ENCODE results near the gene CDKL5.

CDKL5 gene

GRCh38 chrX:18654875-18655836 lies 229.7 kb downstream of the CDKL5 start:
- TF ChIP-seq MAX (IDR thresholded peaks at IDR 0.05): no peak
- no peak for TF ChIP-seq NFIC (IDR thresholded peaks at IDR 0.05)
- TF ChIP-seq CEBPB (IDR thresholded peaks at IDR 0.05): no peak
- no peak for TF ChIP-seq TAF1 (IDR thresholded peaks at IDR 0.05; ENCODE audit: low read depth)
- no peak for TF ChIP-seq CREB1 (IDR thresholded peaks at IDR 0.05; ENCODE audit: low read depth)
- TF ChIP-seq USF1 (IDR thresholded peaks at IDR 0.05): peak; percentile 77
- no peak for TF ChIP-seq TEAD4 (IDR thresholded peaks at IDR 0.05)
- no peak for TF ChIP-seq RAD21 (IDR thresholded peaks at IDR 0.05; ENCODE audit: low read depth)

- no peak for TF ChIP-seq USF1 (IDR thresholded peaks at IDR 0.05)
- TF ChIP-seq EGR1 (IDR thresholded peaks at IDR 0.05): no peak
- TF ChIP-seq FOXM1 (IDR thresholded peaks at IDR 0.05; ENCODE audit: borderline replicate concordance, low read depth): no peak
- TF ChIP-seq EP300 (IDR thresholded peaks at IDR 0.05; ENCODE audit: borderline replicate concordance): no peak
- TF ChIP-seq MAX (IDR thresholded peaks at IDR 0.05): no peak
- TF ChIP-seq REST (IDR thresholded peaks at IDR 0.05; ENCODE audit: low read depth): no peak
- TF ChIP-seq CREB1 (IDR thresholded peaks at IDR 0.05; ENCODE audit: low read depth): no peak
- no peak for TF ChIP-seq RAD21 (IDR thresholded peaks at IDR 0.05; ENCODE audit: low read depth)
- no peak for TF ChIP-seq TCF12 (IDR thresholded peaks at IDR 0.05; ENCODE audit: low read depth)
- TF ChIP-seq TEAD4 (IDR thresholded peaks at IDR 0.05): no peak
- TF ChIP-seq YY1 (IDR thresholded peaks at IDR 0.05; ENCODE audit: low read depth): no peak
- no peak for TF ChIP-seq ZBTB7A (IDR thresholded peaks at IDR 0.05; ENCODE audit: low read depth)
- no peak for TF ChIP-seq NFIC (IDR thresholded peaks at IDR 0.05)
- TF ChIP-seq TAF1 (IDR thresholded peaks at IDR 0.05; ENCODE audit: low read depth): no peak
- TF ChIP-seq CEBPB (IDR thresholded peaks at IDR 0.05): no peak
These were observed 235.9 kb downstream of the CDKL5 start for GRCh38 chrX:18661273-18661672.

GRCh38 chrX:18664947-18665346 lies 239.5 kb downstream of the CDKL5 start:
- TF ChIP-seq TCF12 (IDR thresholded peaks at IDR 0.05; ENCODE audit: low read depth): no peak
- TF ChIP-seq EP300 (IDR thresholded peaks at IDR 0.05; ENCODE audit: borderline replicate concordance): no peak
- no peak for TF ChIP-seq YY1 (IDR thresholded peaks at IDR 0.05; ENCODE audit: low read depth)
- no peak for TF ChIP-seq TEAD4 (IDR thresholded peaks at IDR 0.05)
- TF ChIP-seq CEBPB (IDR thresholded peaks at IDR 0.05): no peak
- no peak for TF ChIP-seq ZBTB7A (IDR thresholded peaks at IDR 0.05; ENCODE audit: low read depth)
- no peak for TF ChIP-seq RAD21 (IDR thresholded peaks at IDR 0.05; ENCODE audit: low read depth)
- no peak for TF ChIP-seq REST (IDR thresholded peaks at IDR 0.05; ENCODE audit: low read depth)
- TF ChIP-seq MAX (IDR thresholded peaks at IDR 0.05): no peak
- no peak for TF ChIP-seq EGR1 (IDR thresholded peaks at IDR 0.05)
- no peak for TF ChIP-seq USF1 (IDR thresholded peaks at IDR 0.05)
- no peak for TF ChIP-seq CREB1 (IDR thresholded peaks at IDR 0.05; ENCODE audit: low read depth)

- TF ChIP-seq TAF1 (IDR thresholded peaks at IDR 0.05; ENCODE audit: low read depth) (no peak), TCF12 (IDR thresholded peaks at IDR 0.05; ENCODE audit: low read depth) (no peak), ZBTB7A (IDR thresholded peaks at IDR 0.05; ENCODE audit: low read depth) (no peak), YY1 (IDR thresholded peaks at IDR 0.05; ENCODE audit: low read depth) (no peak), FOXM1 (IDR thresholded peaks at IDR 0.05; ENCODE audit: borderline replicate concordance, low read depth) (no peak)
These were observed 241.2 kb downstream of the CDKL5 start for GRCh38 chrX:18666614-18667013.
